GM12878 (cell line): ENCODE measurements around the gene CRIM1.

Source experiments
- YY1 ChIP-seq: IDR thresholded peaks from 2 replicates; pipeline ENCODE4 v1.6.1; 2011; ENCODE audit warnings: low read depth, mild to moderate bottlenecking, low read length
- ZZZ3 ChIP-seq: IDR thresholded peaks from 2 replicates; pipeline ENCODE4 v1.6.1; 2011; ENCODE audit warnings: low read depth; ENCODE audit not compliant: control insufficient read depth, insufficient read length

GRCh38 chr2:36370281-36370680, 14.7 kb downstream of the CRIM1 start:
- no peak for TF ChIP-seq ZZZ3
- no peak for TF ChIP-seq YY1
